Osteoblast (primary cell): Measurements from ENCODE around the gene ESRRG. TPM values are rescaled to one million over a fixed set of nuclear protein-coding genes. Genes with fewer than 3 reads are reported as not detected.

Source experiments
- DNase-seq: peaks from one replicate; pipeline ENCODE4 v3.0.0; 2011; ENCODE audit warnings: low spot score, mixed read lengths; ENCODE audit not compliant: insufficient read length; ENCODE audit errors: missing footprints
- H2AFZ ChIP-seq: 2 replicates; pipeline ENCODE4 v1.6.0; 2011; ENCODE audit warnings: mild to moderate bottlenecking, low read length
- H3K27ac ChIP-seq: 2 replicates; pipeline ENCODE4 v1.5.1; 2011; ENCODE audit warnings: mild to moderate bottlenecking, low read depth, low read length, moderate library complexity
- H3K27me3 ChIP-seq: 2 replicates; pipeline ENCODE4 v1.6.0; 2012; ENCODE audit warnings: mild to moderate bottlenecking, control low read depth, inconsistent platforms, low read length, moderate library complexity; ENCODE audit not compliant: insufficient read depth
- H3K36me3 ChIP-seq: 2 replicates; pipeline ENCODE4 v1.5.1; 2011; ENCODE audit warnings: mild to moderate bottlenecking, low read length, control low read depth, moderate library complexity; ENCODE audit not compliant: insufficient read depth
- H3K4me1 ChIP-seq: 2 replicates; pipeline ENCODE4 v1.5.1; 2011; ENCODE audit warnings: mild to moderate bottlenecking, low read length, control low read depth, moderate library complexity; ENCODE audit not compliant: insufficient read depth
- H3K4me2 ChIP-seq: 2 replicates; pipeline ENCODE4 v1.6.0; 2011; ENCODE audit warnings: mild to moderate bottlenecking, low read length; ENCODE audit not compliant: insufficient read depth
- H3K4me3 ChIP-seq: fragments of 200-600 bp; sonication (generic); 3 replicates; pipeline ENCODE4 v1.5.1; 2012; ENCODE audit warnings: mild to moderate bottlenecking, low read length, inconsistent platforms; ENCODE audit not compliant: insufficient read depth
- H3K79me2 ChIP-seq: 2 replicates; pipeline ENCODE4 v1.6.0; 2012; ENCODE audit warnings: mild to moderate bottlenecking, low read length, control low read depth, inconsistent platforms; ENCODE audit not compliant: insufficient read depth
- H3K9me3 ChIP-seq: 2 replicates; pipeline ENCODE4 v1.5.1; 2011; ENCODE audit warnings: low read depth, low read length, control low read depth
- H4K20me1 ChIP-seq: 2 replicates; pipeline ENCODE4 v1.6.0; 2012; ENCODE audit warnings: mild to moderate bottlenecking, low read length, control low read depth; ENCODE audit not compliant: insufficient read depth
- CTCF ChIP-seq: IDR thresholded peaks from 2 replicates; pipeline ENCODE4 v1.5.1; 2011; ENCODE audit warnings: mild to moderate bottlenecking, low read depth, low read length, moderate library complexity; ENCODE audit errors: extremely low read depth
- total RNA-seq: library from RNA; depleted of rRNA; stranded (reverse); fragments of >200 nt; gene quantifications from 2 replicates; pipeline ENCODE4 v1.2.3, GENCODE V29; 2012

ESRRG gene
- total RNA-seq, 1 donor, result not detected

- Histone ChIP-seq H3K9me3 (no peaks in the 10 kb centered on the region), H3K4me2 (no peak overlapping the region), H4K20me1 (no peaks in the 10 kb centered on the region), H3K4me3 (no peak overlapping the region), H3K27me3 (no peaks in the 10 kb centered on the region), H2AFZ (no peak overlapping the region), H3K79me2 (no peaks in the 10 kb centered on the region), H3K4me1 (no peaks in the 10 kb centered on the region), H3K27ac (no peak overlapping the region), H3K36me3 (no peaks in the 10 kb centered on the region)
- DNase-seq, result no peak
- TF ChIP-seq CTCF, result no peak
Measured at GRCh38 chr1:216670118-216670883, 52.9 kb downstream of the ESRRG start.

DNA sequence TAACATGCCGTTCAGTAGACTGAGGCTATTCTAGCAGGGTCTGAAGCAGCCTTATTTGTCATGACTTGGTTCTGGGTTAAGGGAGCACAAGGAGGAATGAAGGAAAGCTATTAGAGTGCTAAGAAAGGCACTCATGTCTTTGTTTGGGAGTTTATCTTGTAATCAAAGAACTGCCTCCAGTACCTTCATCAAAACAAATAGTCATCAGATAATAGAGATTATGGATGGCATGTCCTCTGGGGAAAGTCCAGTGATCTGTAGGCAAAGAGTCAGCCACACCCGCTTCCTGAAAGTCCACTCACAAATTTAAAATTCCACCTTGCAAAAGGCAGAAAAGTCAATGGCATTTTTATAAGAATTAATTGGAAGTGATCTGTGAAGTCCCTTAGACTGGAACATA lies 56.8 kb downstream of the ESRRG start:
- H3K36me3 ChIP-seq, result no peaks in the 10 kb centered on the region

GRCh38 chr1:216665856-216666255 lies 57.4 kb downstream of the ESRRG start:
- no peak overlapping the region for H3K27ac ChIP-seq
- no peaks in the 10 kb centered on the region for H3K4me1 ChIP-seq
- no peaks in the 10 kb centered on the region for H3K27me3 ChIP-seq
- no peaks in the 10 kb centered on the region for H3K36me3 ChIP-seq
- no peak overlapping the region for H3K4me3 ChIP-seq
- H4K20me1 ChIP-seq, result no peaks in the 10 kb centered on the region
- no peak for TF ChIP-seq CTCF
- H3K79me2 ChIP-seq, result no peaks in the 10 kb centered on the region
- H3K9me3 ChIP-seq, result no peaks in the 10 kb centered on the region
- H2AFZ ChIP-seq, result no peak overlapping the region
- no peak for DNase-seq
- no peak overlapping the region for H3K4me2 ChIP-seq

More for the DNA sequence above, 56.8 kb downstream of the ESRRG start:
- no peaks in the 10 kb centered on the region for H3K9me3 ChIP-seq
- no peaks in the 10 kb centered on the region for H3K27me3 ChIP-seq
- H3K4me1 ChIP-seq, result no peaks in the 10 kb centered on the region
- DNase-seq, result no peak
- H3K79me2 ChIP-seq, result no peaks in the 10 kb centered on the region
- H3K27ac ChIP-seq, result no peak overlapping the region
- TF ChIP-seq CTCF, result no peak
- H2AFZ ChIP-seq, result no peak overlapping the region
- no peak overlapping the region for H3K4me2 ChIP-seq
- no peak overlapping the region for H3K4me3 ChIP-seq
- no peaks in the 10 kb centered on the region for H4K20me1 ChIP-seq

GRCh38 chr1:216665406-216665805 lies 57.8 kb downstream of the ESRRG start:
- Histone ChIP-seq H3K79me2 (no peaks in the 10 kb centered on the region), H4K20me1 (no peaks in the 10 kb centered on the region), H3K4me2 (no peak overlapping the region), H3K27me3 (no peaks in the 10 kb centered on the region), H3K9me3 (no peaks in the 10 kb centered on the region), H3K27ac (no peak overlapping the region), H3K36me3 (no peaks in the 10 kb centered on the region), H2AFZ (no peak overlapping the region), H3K4me3 (no peak overlapping the region), H3K4me1 (no peaks in the 10 kb centered on the region)
- no peak for TF ChIP-seq CTCF
- DNase-seq, result no peak
